Duodenal mucosa (tissue), 2 donors: ENCODE data around the gene DTWD2.

Experiments
- H3K27ac ChIP-seq: one replicate; pipeline ENCODE4 v1.7.0; 2013; ENCODE audit warnings: low read depth, low read length
- H3K27me3 ChIP-seq, 2 donors: one replicate each; pipeline ENCODE4 v1.7.0; 2013; ENCODE audit warnings: low read length in 2 of 2, control low read depth in 1 of 2; ENCODE audit not compliant: insufficient read depth in 2 of 2, control insufficient read depth in 1 of 2
- H3K36me3 ChIP-seq, 2 donors: one replicate each; pipeline ENCODE4 v1.7.0; 2013; ENCODE audit warnings: low read length in 2 of 2, control low read depth in 1 of 2; ENCODE audit not compliant: insufficient read depth in 2 of 2, control insufficient read depth in 1 of 2
- H3K4me1 ChIP-seq, 2 donors: one replicate each; pipeline ENCODE4 v1.7.0; 2013; ENCODE audit warnings: low read length in 2 of 2, control low read depth in 1 of 2; ENCODE audit not compliant: insufficient read depth in 2 of 2, control insufficient read depth in 1 of 2
- H3K4me3 ChIP-seq, 2 donors: one replicate each; pipeline ENCODE4 v1.7.0; 2013; ENCODE audit warnings: low read length in 2 of 2, low read depth in 1 of 2
- H3K9ac ChIP-seq, 2 donors: one replicate each; pipeline ENCODE4 v1.7.0; 2013; ENCODE audit warnings: low read length in 2 of 2, low read depth in 1 of 2
- H3K9me3 ChIP-seq, 2 donors: one replicate each; pipeline ENCODE4 v1.7.0; 2013; ENCODE audit warnings: low read length in 2 of 2, control low read depth in 1 of 2; ENCODE audit not compliant: control insufficient read depth in 1 of 2

DTWD2 gene

GRCh38 chr5:118794281-118794680 lies 194.1 kb downstream of the DTWD2 start:
- no peak overlapping the region for H3K27ac ChIP-seq
- no peaks in the 10 kb centered on the region for H3K9me3 ChIP-seq
- no peaks in the 10 kb centered on the region for H3K36me3 ChIP-seq
- H3K4me1 ChIP-seq = peaks cover 0 to 4% of the 10 kb centered on the region in 2 donors
- H3K4me3 ChIP-seq = no peak overlapping the region
- no peak overlapping the region for H3K9ac ChIP-seq
- H3K27me3 ChIP-seq = no peaks in the 10 kb centered on the region

GRCh38 chr5:118793652-118794051 lies 194.7 kb downstream of the DTWD2 start:
- Histone ChIP-seq H3K4me3 (no peak overlapping the region), H3K27me3 (no peaks in the 10 kb centered on the region), H3K9ac (no peak overlapping the region), H3K4me1 (peaks cover 0 to 4% of the 10 kb centered on the region in 2 donors), H3K9me3 (no peaks in the 10 kb centered on the region), H3K36me3 (no peaks in the 10 kb centered on the region), H3K27ac (no peak overlapping the region)

GRCh38 chr5:118793091-118793490 lies 195.3 kb downstream of the DTWD2 start:
- Histone ChIP-seq H3K27me3 (no peaks in the 10 kb centered on the region), H3K27ac (no peak overlapping the region), H3K4me1 (peaks cover 0 to 4% of the 10 kb centered on the region in 2 donors), H3K4me3 (no peak overlapping the region), H3K36me3 (no peaks in the 10 kb centered on the region), H3K9me3 (no peaks in the 10 kb centered on the region), H3K9ac (no peak overlapping the region)

- peak overlapping the region in 1 of 2 donors; percentile 16 for H3K4me3 ChIP-seq
- H3K9me3 ChIP-seq = no peaks in the 10 kb centered on the region
Measured at GRCh38 chr5:118791926-118792734, 196.2 kb downstream of the DTWD2 start.

GRCh38 chr5:118789366-118789765 lies 199.0 kb downstream of the DTWD2 start:
- Histone ChIP-seq H3K36me3 (no peaks in the 10 kb centered on the region), H3K4me1 (peaks cover 0 to 4% of the 10 kb centered on the region in 2 donors), H3K27ac (no peak overlapping the region), H3K27me3 (no peaks in the 10 kb centered on the region), H3K4me3 (no peak overlapping the region), H3K9me3 (no peaks in the 10 kb centered on the region), H3K9ac (no peak overlapping the region)

More at GRCh38 chr5:118791926-118792734, 196.2 kb downstream of the DTWD2 start:
- H3K36me3 ChIP-seq = no peaks in the 10 kb centered on the region
- peaks cover 0 to 4% of the 10 kb centered on the region in 2 donors for H3K4me1 ChIP-seq
- no peak overlapping the region for H3K9ac ChIP-seq
- H3K27me3 ChIP-seq = no peaks in the 10 kb centered on the region
- no peak overlapping the region for H3K27ac ChIP-seq

- Histone ChIP-seq H3K27ac (no peak overlapping the region), H3K9ac (no peak overlapping the region), H3K4me1 (peaks cover 0 to 4% of the 10 kb centered on the region in 2 donors), H3K36me3 (no peaks in the 10 kb centered on the region), H3K4me3 (no peak overlapping the region), H3K9me3 (no peaks in the 10 kb centered on the region), H3K27me3 (no peaks in the 10 kb centered on the region)
Measured at GRCh38 chr5:118788351-118788750, 200.0 kb downstream of the DTWD2 start.
